RPMI8226 (cell line): ENCODE results near the gene STEAP4.
A peak's percentile ranks its signal among the peaks of the same experiment; 100 is the strongest.
"Not testable (repeated sequence)": the region's sequence is repeated elsewhere in the genome, so short reads cannot be mapped to it uniquely, and the experiment has no call there.

Experiments
- DNase-seq: peaks from one replicate; pipeline ENCODE4 v3.0.0-alpha.2; 2015

The STEAP4 gene

DNA sequence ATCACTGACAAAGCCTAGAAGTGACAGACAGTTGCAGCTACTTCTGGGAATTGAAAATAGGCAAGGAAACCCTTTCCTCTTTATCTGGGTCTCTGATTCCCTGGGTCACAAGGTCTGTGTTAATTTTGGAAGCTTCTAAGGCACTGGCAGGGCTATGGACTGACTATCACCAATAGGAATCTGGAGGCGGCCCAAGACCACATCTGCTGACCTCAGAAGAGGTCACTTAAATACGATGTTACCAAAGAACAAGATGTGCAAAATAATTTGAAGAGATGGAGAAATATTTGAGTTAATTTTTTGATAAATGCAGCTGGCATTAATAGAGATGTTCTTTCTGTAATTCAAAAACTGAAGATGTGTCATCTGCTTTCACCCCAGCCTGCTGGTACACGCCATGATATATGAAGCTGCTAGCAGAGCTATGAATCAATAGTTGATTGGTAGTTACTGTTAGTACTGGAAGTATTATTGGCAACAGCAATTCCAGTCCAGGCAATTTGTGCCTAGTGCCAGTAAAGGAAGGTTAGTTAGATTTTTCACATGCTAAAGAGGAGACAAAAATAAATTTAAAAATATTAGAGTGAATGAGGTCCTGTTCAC is 5.5 kb upstream of the STEAP4 start:
- peak; percentile 21 for DNase-seq

- peak; percentile 52 for DNase-seq
Observed at GRCh38 chr7:88311675-88312036, 5.0 kb upstream of the STEAP4 start.

DNA sequence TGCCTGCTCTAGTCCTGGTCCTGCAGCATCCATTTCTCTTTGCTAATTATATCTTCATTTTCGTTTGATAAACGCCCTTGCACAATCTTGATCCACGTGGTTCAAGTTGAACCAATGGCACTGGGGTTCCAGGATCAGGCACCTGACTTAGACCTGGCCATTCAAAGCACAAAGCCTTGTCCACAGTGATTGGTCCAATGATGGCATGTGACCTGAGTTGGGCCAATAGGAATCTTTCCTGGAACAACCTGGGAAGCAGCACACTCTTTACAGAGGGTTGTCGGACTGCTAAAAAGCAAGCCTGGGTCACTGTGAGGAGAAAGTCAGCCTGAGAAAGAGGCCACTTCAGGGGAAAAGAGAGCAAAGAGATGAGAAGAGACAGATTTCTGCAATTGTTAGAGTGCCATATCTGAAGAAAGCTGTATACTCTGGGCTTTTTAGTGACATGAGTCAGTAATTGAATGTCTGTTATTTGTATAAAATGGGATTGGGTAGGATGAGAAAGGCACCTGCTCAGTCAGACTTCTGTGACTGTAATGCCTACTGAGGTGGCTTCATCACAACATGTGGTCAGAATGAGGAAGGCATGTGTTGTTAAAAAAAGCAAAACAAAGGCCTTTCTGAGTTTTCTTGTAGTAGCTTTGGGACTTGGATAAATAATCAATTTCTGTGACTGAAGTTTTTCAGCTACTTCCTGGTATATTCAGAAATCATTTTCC is 4.4 kb upstream of the STEAP4 start:
- DNase-seq, result peak; percentile 42

- DNase-seq, result no peak
Observed at GRCh38 chr7:88309819-88310218, 3.1 kb upstream of the STEAP4 start.

GRCh38 chr7:88307823-88308222 is 1.1 kb upstream of the STEAP4 start:
- no peak for DNase-seq

DNA sequence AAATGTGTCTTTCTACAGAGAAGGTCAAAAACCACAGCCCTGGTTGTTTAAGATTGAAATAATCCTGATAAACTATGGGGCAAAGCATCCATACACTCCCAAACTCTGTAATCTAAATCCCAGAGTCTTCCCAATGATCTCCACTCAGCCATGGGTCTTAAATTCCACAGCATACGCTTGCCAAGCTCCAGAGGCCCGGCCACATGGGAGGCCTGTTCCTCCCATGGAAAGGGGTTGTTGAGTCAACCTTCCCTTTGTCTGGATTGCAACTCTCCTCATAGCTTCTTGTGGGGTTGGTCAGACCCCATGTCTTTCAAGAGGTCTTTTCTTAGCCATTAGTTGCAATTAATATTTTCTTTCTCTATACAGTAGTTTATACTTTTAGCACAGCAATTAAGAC is 718 bp upstream of the STEAP4 start:
- DNase-seq, result no peak

DNA sequence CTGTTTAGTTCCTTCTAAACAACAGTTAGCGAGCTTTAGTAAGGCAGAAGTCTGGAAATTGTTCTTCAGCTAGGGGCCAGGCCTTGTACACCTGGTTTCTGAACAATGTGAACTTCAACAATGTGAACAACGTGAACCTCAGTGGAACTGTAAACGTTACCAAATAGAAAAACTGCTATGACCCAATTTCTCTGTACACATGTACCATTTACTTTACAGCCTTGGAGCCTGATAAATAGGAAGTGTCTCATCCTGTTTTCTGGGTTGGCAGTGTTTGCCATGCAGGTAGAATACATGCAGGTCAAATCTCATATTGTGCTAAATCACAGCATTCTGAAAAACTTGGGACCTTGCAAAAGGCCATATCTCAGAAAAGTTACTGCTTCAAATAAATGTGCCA is 1.6 kb downstream of the STEAP4 start:
- no peak for DNase-seq

- no peak for DNase-seq
Observed at GRCh38 chr7:88302486-88302885, 4.2 kb downstream of the STEAP4 start.

- DNase-seq, result no peak
Observed at GRCh38 chr7:88301924-88302323, 4.8 kb downstream of the STEAP4 start.

- DNase-seq, result no peak
Observed at GRCh38 chr7:88300401-88300945, 6.2 kb downstream of the STEAP4 start.

GRCh38 chr7:88299126-88299525 is 7.6 kb downstream of the STEAP4 start:
- no peak for DNase-seq

- no peak for DNase-seq
Observed at GRCh38 chr7:88293866-88294265, 12.8 kb downstream of the STEAP4 start.

GRCh38 chr7:88291398-88292173 is 15.1 kb downstream of the STEAP4 start:
- no peak for DNase-seq

DNA sequence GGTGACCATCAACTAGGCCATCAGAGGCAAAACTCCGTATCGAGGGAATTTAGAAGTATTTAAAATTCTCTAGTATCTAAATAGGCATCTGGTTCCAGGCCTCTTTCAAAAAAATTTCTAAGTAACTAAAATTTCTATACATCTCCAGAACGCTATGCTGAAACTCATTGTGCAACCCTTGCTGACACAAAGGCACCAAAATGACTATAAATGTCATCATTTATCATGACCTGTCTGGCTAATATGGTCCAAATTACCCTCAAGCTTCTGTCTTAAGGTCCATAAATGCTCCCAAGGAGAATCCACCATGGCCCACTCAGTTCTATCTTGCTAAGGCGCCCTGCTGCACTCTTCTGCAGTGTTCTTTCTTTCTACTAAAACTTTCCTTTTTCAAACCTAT is 16.2 kb downstream of the STEAP4 start:
- no peak for DNase-seq

GRCh38 chr7:88289564-88290025 is 17.1 kb downstream of the STEAP4 start:
- no peak for DNase-seq

DNA sequence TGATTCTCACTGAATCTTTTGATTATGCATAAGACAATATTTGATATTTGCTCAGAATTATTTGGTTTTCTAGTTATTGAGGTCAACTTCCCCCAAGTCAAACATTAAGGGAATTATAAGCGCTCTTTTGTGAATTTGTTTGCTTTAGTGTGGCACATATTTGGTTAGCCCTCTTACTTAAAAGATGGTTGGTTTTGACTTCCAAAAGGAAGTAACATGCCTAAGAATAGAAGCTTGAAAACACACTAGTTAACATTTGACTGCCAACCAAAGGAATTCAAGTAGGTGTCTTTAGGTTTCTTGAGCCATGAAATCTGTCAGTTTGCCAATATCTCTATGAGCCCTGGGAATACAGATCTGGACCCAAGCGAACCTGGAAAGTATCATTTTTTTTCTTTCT is 24.9 kb downstream of the STEAP4 start:
- no peak for DNase-seq

GRCh38 chr7:88280801-88281200 is 25.9 kb downstream of the STEAP4 start:
- DNase-seq, result no peak

GRCh38 chr7:88279323-88279722 is 27.4 kb downstream of the STEAP4 start:
- no peak for DNase-seq

DNA sequence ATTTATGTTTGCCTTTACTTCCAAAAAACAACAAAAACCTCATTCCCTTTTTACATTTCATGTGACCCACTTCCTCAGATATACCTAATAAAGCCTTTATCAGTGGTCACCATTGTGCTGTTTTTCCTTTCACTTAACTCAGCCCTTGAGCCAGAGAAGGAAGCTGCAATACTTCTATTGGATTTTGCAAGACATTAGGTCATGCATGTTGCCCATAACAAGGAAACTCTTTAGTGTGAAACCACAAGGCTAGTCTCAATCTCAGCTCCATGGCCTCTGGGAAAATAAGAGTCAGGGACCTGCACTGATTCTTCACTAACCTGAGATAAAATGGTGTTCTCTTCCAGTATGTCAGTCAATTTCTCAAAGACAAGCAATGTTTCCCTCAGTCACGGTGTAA is 27.8 kb downstream of the STEAP4 start:
- no peak for DNase-seq

GRCh38 chr7:88276605-88277153 is 30.0 kb downstream of the STEAP4 start:
- no peak for DNase-seq

GRCh38 chr7:88274856-88275255 is 31.8 kb downstream of the STEAP4 start:
- not testable (repeated sequence) for DNase-seq

- no peak for DNase-seq
Observed at GRCh38 chr7:88269586-88269985, 37.1 kb downstream of the STEAP4 start.

- DNase-seq, result no peak
Observed at GRCh38 chr7:88268858-88269257, 37.8 kb downstream of the STEAP4 start.
